Inflammatory macrophage treated with lipopolysaccharide for 4 hours (primary cell): ENCODE measurements around the gene POFUT2.
"Not testable (repeated sequence)": the region's sequence is repeated elsewhere in the genome, so short reads cannot be mapped to it uniquely, and the experiment has no call there.

Source experiments
- DNase-seq: peaks from one replicate; pipeline ENCODE4 v3.0.0-alpha.2; 2020

Gene POFUT2

GRCh38 chr21:45326169-45326851 lies 38.6 kb upstream of the POFUT2 start:
- no peak for DNase-seq

- no peak for DNase-seq
These were observed 37.8 kb upstream of the POFUT2 start for GRCh38 chr21:45325206-45326168.

- DNase-seq = no peak
These were observed 37.0 kb upstream of the POFUT2 start for GRCh38 chr21:45324489-45325205.

- DNase-seq = no peak
These were observed 36.0 kb upstream of the POFUT2 start for GRCh38 chr21:45323487-45324311.

GRCh38 chr21:45322960-45323461 lies 35.3 kb upstream of the POFUT2 start:
- no peak for DNase-seq

- DNase-seq = no peak
These were observed 34.7 kb upstream of the POFUT2 start for GRCh38 chr21:45322231-45322959.

- no peak for DNase-seq
These were observed 32.7 kb upstream of the POFUT2 start for GRCh38 chr21:45320261-45321025.

- DNase-seq = no peak
These were observed 31.9 kb upstream of the POFUT2 start for GRCh38 chr21:45319461-45320211.

- DNase-seq = no peak
These were observed 31.1 kb upstream of the POFUT2 start for GRCh38 chr21:45318556-45319404.

- DNase-seq = no peak
These were observed 30.5 kb upstream of the POFUT2 start for GRCh38 chr21:45318146-45318555.

- no peak for DNase-seq
These were observed 29.9 kb upstream of the POFUT2 start for GRCh38 chr21:45317398-45318145.

- no peak for DNase-seq
These were observed 29.2 kb upstream of the POFUT2 start for GRCh38 chr21:45316871-45317397.

- not testable (repeated sequence) for DNase-seq
These were observed 28.2 kb upstream of the POFUT2 start for GRCh38 chr21:45315676-45316470.

- no peak for DNase-seq
These were observed 26.0 kb upstream of the POFUT2 start for GRCh38 chr21:45313682-45314081.

GRCh38 chr21:45313015-45313414 lies 25.3 kb upstream of the POFUT2 start:
- no peak for DNase-seq

GRCh38 chr21:45312296-45312695 lies 24.6 kb upstream of the POFUT2 start:
- DNase-seq = no peak

GRCh38 chr21:45310459-45310858 lies 22.8 kb upstream of the POFUT2 start:
- no peak for DNase-seq
